ENCODE data around the gene RBM47.

Gene RBM47

GRCh38 chr4:40489961-40490360, 139.7 kb downstream of the RBM47 start:
- no peak for DNase-seq (ENCODE audit: extremely low read depth, low read depth)

GRCh38 chr4:40486534-40486933, 143.1 kb downstream of the RBM47 start:
- DNase-seq (ENCODE audit: extremely low read depth, low read depth): peak; percentile 3
- TF ChIP-seq CTCF (IDR thresholded peaks at IDR 0.05; ENCODE audit: low read depth, low read length, missing control alignments): no peak
- no peak overlapping the region for H3K4me3 ChIP-seq (replicated peaks; ENCODE audit: low read depth, low read length)

More at GRCh38 chr4:40489961-40490360, 139.7 kb downstream of the RBM47 start:
- TF ChIP-seq CTCF (IDR thresholded peaks at IDR 0.05; ENCODE audit: low read depth, low read length, missing control alignments): no peak
- H3K4me3 ChIP-seq (replicated peaks; ENCODE audit: low read depth, low read length): no peak overlapping the region

- H3K4me3 ChIP-seq (replicated peaks; ENCODE audit: low read depth, low read length): no peak overlapping the region
- no peak for TF ChIP-seq CTCF (IDR thresholded peaks at IDR 0.05; ENCODE audit: low read depth, low read length, missing control alignments)
- no peak for DNase-seq (ENCODE audit: extremely low read depth, low read depth)
Measured at GRCh38 chr4:40484346-40485090, 145.1 kb downstream of the RBM47 start.

GRCh38 chr4:40482985-40483647, 146.5 kb downstream of the RBM47 start:
- no peak overlapping the region for H3K4me3 ChIP-seq (replicated peaks; ENCODE audit: low read depth, low read length)
- TF ChIP-seq CTCF (IDR thresholded peaks at IDR 0.05; ENCODE audit: low read depth, low read length, missing control alignments): no peak
- no peak for DNase-seq (ENCODE audit: extremely low read depth, low read depth)

GRCh38 chr4:40481977-40482376, 147.7 kb downstream of the RBM47 start:
- no peak for TF ChIP-seq CTCF (IDR thresholded peaks at IDR 0.05; ENCODE audit: low read depth, low read length, missing control alignments)
- no peak for DNase-seq (ENCODE audit: extremely low read depth, low read depth)
- H3K4me3 ChIP-seq (replicated peaks; ENCODE audit: low read depth, low read length): no peak overlapping the region

- TF ChIP-seq CTCF (IDR thresholded peaks at IDR 0.05; ENCODE audit: low read depth, low read length, missing control alignments): no peak
- no peak overlapping the region for H3K4me3 ChIP-seq (replicated peaks; ENCODE audit: low read depth, low read length)
- DNase-seq (ENCODE audit: extremely low read depth, low read depth): no peak
Measured at GRCh38 chr4:40480291-40480690, 149.4 kb downstream of the RBM47 start.

Measured in HFF-Myc (cell line).